Aorta (tissue), 5 donors: ENCODE measurements around the gene RNF215. TPM values are rescaled to one million over a fixed set of nuclear protein-coding genes. Genes with fewer than 3 reads are reported as not detected.
A peak's percentile ranks its signal among the peaks of the same experiment; 100 is the strongest.

ENCODE experiments used
- ATAC-seq: fragments of 200-7000 bp; cut with Tn5 transposase; one replicate; pipeline ENCODE4 v1.9.1; 2022; ENCODE audit warnings: moderate library complexity; ENCODE audit not compliant: low FRiP score
- DNase-seq, 2 donors: peaks; one replicate each; pipeline ENCODE4 v3.0.0-alpha.2; 2020
- H3K27ac ChIP-seq, 2 donors: one replicate each; pipeline ENCODE4 v1.5.1; 2013; ENCODE audit warnings: low read length in 2 of 2, mild to moderate bottlenecking in 2 of 2, moderate library complexity in 2 of 2, control low read depth in 1 of 2, inconsistent platforms in 1 of 2, low read depth in 1 of 2
- H3K27me3 ChIP-seq, 2 donors: one replicate each; pipeline ENCODE4 v1.6.1; 2013; ENCODE audit warnings: control low read depth in 1 of 2, low read length in 1 of 2, mild to moderate bottlenecking in 1 of 2, moderate library complexity in 1 of 2; ENCODE audit not compliant: insufficient read depth in 2 of 2, control insufficient read depth in 1 of 2
- H3K36me3 ChIP-seq, 2 donors: one replicate each; pipeline ENCODE4 v1.6.1; 2013; ENCODE audit warnings: control low read depth in 1 of 2, low read length in 1 of 2, mild to moderate bottlenecking in 1 of 2; ENCODE audit not compliant: insufficient read depth in 2 of 2, control insufficient read depth in 1 of 2
- H3K4me1 ChIP-seq, 2 donors: one replicate each; pipeline ENCODE4 v1.6.1; 2013; ENCODE audit warnings: low read length in 2 of 2, control low read depth in 1 of 2, mild to moderate bottlenecking in 1 of 2, moderate library complexity in 1 of 2; ENCODE audit not compliant: insufficient read depth in 2 of 2, control insufficient read depth in 1 of 2
- H3K4me3 ChIP-seq, 2 donors: one replicate each; pipeline ENCODE4 v1.5.1; 2013; ENCODE audit warnings: low read length in 2 of 2, control low read depth in 1 of 2, mild to moderate bottlenecking in 1 of 2
- H3K9me3 ChIP-seq: one replicate; pipeline ENCODE4 v1.6.1; 2013; ENCODE audit warnings: mild to moderate bottlenecking, low read length; ENCODE audit not compliant: control insufficient read depth
- WGBS, 2 donors: extraction: QIAGEN DNeasy Blood & Tissue Kit; methylation state at CpG; one replicate each; pipeline ENCODE4 v1.1.7; 2013; 5-methylcytosine and 5-hydroxymethylcytosine counted together
- intact Hi-C, 2 donors: fragments of 100-400 bp; cut with DNase I; formaldehyde crosslinking; loops; one replicate each; pipeline versions ENCODE4 v1.14.2 to v1.15.0; 2022
- polyA plus RNA-seq, 2 donors: library from polyadenylated mRNA; stranded (reverse); fragments of 200-250 nt; gene quantifications; one replicate each; pipeline ENCODE4 v1.2.3, GENCODE V29; 2013
- total RNA-seq, 2 donors: library from RNA; stranded (reverse); fragmentation: NEBNext Ultra II Directional; extraction: Animal tissue kit (Norgen Biotek cat#: 25700); gene quantifications; one replicate each; pipeline ENCODE4 v1.2.1, GENCODE V29; 2021
- donor health status: healthy with polysubstance abuse.
- donor health status: Bipolar disorder and iron deficiency.
- donor health status: DM: no; HTN: no; CAD: no.
- donor health status: DM: no; HTN: no; CAD: no.
- donor health status: DM: yes; HTN: yes; CAD: no.

The RNF215 gene
- total and polyA plus RNA-seq, 4 donors = 4.5 to 22.6 (median 18.3) TPM

DNA sequence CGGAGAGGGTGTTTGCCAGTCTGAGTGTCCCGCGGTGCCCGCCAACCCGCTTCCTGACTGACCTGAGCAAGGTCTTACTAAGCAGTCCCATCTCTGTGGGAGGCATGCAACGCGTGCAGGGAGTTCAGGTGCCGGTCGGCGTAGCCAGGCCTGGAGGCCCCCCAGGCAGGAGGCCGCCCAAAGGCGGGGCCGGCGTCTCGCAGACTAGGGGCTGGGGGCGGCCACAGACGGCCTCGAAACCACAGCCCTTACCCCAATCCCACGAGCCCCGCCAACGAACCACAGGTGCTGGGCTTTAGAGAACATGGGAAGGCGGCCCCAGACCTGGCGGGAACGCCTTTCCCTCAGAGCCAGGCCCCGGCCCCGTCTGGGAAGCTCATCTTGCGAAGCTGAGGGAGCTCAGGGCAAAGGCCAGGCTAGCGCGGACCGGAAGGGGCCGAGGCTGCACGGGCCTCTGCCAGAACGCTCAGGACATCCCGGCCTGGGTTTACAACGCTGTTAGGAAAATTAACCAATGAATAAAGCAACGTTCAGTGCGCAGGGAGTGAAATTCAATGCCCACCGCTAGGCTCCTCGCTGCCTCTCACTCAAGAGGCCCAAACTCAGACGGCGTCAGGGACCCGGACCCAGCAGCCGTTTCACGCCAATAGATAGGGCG, 36.2 kb upstream of the RNF215 start:
- WGBS, 2 donors = 0 to 1% methylated on average over 45 of the region's 45 CpGs
- no peaks in the 10 kb centered on the region for H3K27me3 ChIP-seq
- DNase-seq (peak; percentile 74 to 82), ATAC-seq (peak; percentile 77)
- H3K27ac ChIP-seq = peak overlapping the region; percentile 77 to 88
- intact Hi-C loops = loop anchor here in 1 of 2 donors (1.0 kb wide), 1 partner anchor 26 kb away; the partner anchor contains the start of gene SEC14L2
- H3K36me3 ChIP-seq = no peaks in the 10 kb centered on the region
- peak overlapping the region; percentile 14 to 38 for H3K4me3 ChIP-seq
- no peaks in the 10 kb centered on the region for H3K9me3 ChIP-seq
- peaks cover 0 to 3% of the 10 kb centered on the region in 2 donors for H3K4me1 ChIP-seq

DNA sequence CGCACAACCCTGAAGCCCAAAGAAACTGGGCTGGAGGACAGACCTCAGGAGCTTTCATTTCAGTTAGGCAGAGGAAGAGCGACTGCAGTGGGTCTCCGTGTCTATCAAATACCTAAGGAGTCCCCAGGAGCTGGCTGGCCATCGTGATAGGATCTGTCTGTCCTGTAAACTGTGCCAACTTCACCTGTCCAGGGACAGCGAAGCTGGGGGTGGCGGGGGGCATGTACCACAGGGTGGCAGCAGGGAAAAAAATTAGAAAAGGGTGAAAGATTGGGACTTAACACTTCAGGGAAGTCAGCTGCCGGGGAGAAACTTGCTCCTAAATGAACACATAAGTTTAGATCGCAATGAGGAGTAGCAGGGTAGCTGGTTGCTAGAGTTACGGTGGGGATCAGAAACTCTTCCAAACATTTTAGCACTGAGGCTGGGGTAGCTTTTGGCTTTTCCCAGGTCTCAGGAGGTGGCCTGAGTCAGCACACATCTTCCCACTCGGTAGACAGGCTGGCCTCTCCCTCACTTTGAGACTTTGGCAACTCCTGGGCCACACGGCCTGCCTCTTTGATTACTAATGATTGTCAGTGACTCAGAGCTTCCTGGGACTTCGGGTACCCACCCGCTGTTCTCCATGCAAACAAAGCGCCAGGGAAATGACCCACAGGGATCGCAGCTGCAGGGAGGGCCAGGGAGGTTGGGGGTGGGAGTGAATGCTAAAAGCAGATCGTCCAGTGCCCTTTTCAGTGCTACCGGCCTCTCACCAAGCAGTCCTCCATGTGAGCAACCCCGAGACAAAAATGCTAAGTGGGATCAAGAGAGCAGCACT, 35.5 kb upstream of the RNF215 start:
- ATAC-seq (peak; percentile 12), DNase-seq (peak; percentile 84 to 90)
- H3K27ac ChIP-seq = peak overlapping the region; percentile 80 to 88
- 27 to 28% methylated on average over 18 of the region's 18 CpGs for WGBS, 2 donors
- no peaks in the 10 kb centered on the region for H3K36me3 ChIP-seq
- intact Hi-C loops = loop anchor here in 1 of 2 donors (1.0 kb wide), 1 partner anchor 25 kb away; the partner anchor contains the start of gene SEC14L2
- H3K4me1 ChIP-seq = peaks cover 0 to 3% of the 10 kb centered on the region in 2 donors
- H3K9me3 ChIP-seq = no peaks in the 10 kb centered on the region
- H3K4me3 ChIP-seq = peak overlapping the region; percentile 14 to 38
- no peaks in the 10 kb centered on the region for H3K27me3 ChIP-seq

DNA sequence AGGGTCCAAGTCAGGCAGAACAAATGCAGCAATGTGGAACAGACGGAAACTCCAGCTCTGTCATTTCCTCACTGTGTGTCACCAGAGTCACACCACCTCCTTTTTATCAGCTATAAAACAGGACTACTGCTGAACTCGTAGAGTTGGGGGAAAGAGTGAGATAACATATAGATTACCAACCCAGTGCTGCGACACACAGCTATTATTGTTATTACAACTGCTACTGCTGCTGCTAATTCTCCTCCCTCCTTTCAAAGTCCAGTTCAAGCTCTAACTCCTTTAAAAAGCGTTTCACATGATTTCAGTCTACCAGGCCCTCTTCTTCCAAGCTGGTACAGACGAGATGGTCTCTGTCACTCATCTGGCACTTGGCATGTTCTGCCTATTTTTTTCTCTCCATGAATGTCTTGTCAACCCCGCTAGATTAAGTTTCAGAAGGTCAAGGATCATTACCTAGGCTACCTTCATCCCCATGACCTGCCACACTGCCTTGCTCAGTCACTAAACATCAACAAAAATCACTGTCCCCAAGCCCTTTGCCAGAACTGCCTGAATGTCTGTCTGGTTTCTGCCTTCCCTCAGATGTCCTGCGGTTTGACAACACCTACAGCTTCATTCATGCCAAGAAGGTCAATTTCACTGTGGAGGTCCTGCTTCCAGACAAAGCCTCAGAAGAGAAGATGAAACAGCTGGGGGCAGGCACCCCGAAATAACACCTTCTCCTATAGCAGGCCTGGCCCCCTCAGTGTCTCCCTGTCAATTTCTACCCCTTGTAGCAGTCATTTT, 34.7 kb upstream of the RNF215 start:
- H3K9me3 ChIP-seq = no peaks in the 10 kb centered on the region
- WGBS, 2 donors = 66 to 70% methylated on average over 8 of the region's 8 CpGs
- H3K36me3 ChIP-seq = no peaks in the 10 kb centered on the region
- H3K4me3 ChIP-seq = no peak overlapping the region
- peaks cover 0 to 3% of the 10 kb centered on the region in 2 donors for H3K4me1 ChIP-seq
- ATAC-seq (no peak), DNase-seq (no peak)
- peak overlapping the region; percentile 80 to 88 for H3K27ac ChIP-seq
- no peaks in the 10 kb centered on the region for H3K27me3 ChIP-seq
- intact Hi-C loops = no loop called here

DNA sequence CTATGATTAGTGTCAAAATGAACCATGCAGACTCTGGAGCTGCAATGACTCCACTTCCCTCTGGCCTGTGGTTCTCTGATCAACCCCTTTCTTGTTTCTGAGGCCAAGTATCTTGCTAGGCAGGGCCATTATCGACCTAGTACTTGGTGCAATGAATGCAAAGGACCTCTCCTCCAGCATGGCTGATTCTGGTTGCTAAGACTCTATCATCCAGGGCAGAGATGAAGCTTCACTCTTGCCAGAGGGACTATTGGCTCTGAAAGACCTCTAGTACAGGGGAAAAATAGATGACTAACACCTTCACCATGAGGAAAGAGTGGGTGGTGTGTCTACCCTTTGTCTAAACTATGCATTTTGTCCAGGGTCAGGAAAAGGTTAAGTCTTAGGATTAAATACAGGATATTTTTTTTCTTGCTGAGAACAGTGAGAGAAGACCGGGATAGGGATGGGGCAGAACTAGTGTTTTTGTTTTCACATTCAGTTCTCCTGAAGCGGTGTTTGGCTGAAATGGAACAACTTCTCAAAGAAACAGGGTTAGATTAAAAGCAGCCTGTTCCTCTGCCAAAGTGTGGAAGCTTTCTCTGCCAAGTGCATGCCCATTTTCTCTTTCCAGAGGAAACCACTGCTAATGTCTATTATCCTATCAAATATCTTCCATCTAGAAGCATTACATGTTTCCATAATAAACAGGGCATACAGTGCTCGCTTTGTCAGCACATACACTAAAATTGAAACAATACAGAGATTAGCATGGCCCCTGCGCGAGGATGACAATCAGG, 33.3 kb upstream of the RNF215 start:
- WGBS, 2 donors = 36 to 41% methylated on average over 6 of the region's 6 CpGs
- no peak overlapping the region for H3K27ac ChIP-seq
- ATAC-seq (no peak), DNase-seq (no peak)
- H3K4me3 ChIP-seq = no peak overlapping the region
- peaks cover 0 to 4% of the 10 kb centered on the region in 2 donors for H3K36me3 ChIP-seq
- H3K27me3 ChIP-seq = no peaks in the 10 kb centered on the region
- intact Hi-C loops = no loop called here
- no peaks in the 10 kb centered on the region for H3K9me3 ChIP-seq
- peaks cover 0 to 3% of the 10 kb centered on the region in 2 donors for H3K4me1 ChIP-seq

DNA sequence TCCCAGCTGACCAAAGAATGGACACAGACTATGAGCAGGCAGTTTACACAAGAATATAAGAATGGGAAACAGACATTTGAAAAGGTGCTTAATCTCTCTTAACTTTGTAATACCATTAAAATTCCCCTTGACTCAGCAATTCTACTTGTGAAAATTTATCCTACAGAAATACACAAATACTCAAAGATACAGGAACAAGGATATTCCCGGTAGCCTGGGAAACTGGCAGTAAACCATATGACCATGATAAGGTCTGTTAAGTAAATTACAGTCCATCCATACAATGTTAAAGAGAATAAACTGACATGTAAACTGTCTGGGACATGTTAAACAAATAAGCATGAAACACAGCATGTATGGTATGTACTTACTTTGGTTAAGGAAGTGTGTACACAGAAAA, 29.6 kb upstream of the RNF215 start:
- Histone ChIP-seq H3K36me3 (peaks cover 0 to 4% of the 10 kb centered on the region in 2 donors), H3K4me1 (peaks cover 0 to 3% of the 10 kb centered on the region in 2 donors), H3K27ac (no peak overlapping the region), H3K4me3 (no peak overlapping the region), H3K27me3 (no peaks in the 10 kb centered on the region), H3K9me3 (no peaks in the 10 kb centered on the region)
- ATAC-seq = no peak
- intact Hi-C loops = no loop called here
- DNase-seq = no peak
- WGBS, 2 donors = 76% methylated on average over 1 of the region's 1 CpG

DNA sequence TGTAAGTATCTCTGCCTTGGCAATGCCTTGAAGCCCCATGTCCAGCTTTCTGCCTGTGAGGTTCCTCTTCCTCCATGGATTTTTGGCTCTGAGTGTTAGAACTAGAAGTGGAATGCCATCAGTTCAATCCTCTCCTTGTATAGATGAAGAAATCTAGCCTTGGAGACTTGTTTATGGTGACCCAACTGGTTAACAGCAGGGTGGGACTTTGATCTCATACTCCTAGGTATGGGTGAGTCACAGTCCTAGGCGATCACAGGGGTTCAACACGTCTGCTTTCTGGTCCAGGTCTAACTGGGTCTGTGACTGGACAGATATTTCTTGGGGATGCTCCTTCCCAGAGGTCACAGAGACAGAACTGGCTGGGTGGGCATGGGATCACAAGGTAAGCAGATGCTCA, 29.2 kb upstream of the RNF215 start:
- Histone ChIP-seq H3K4me3 (no peak overlapping the region), H3K36me3 (peaks cover 0 to 4% of the 10 kb centered on the region in 2 donors), H3K27me3 (no peaks in the 10 kb centered on the region), H3K4me1 (peaks cover 0 to 3% of the 10 kb centered on the region in 2 donors), H3K9me3 (no peaks in the 10 kb centered on the region), H3K27ac (no peak overlapping the region)
- ATAC-seq = no peak
- DNase-seq = no peak
- 72 to 75% methylated on average over 2 of the region's 2 CpGs for WGBS, 2 donors
- intact Hi-C loops = no loop called here

DNA sequence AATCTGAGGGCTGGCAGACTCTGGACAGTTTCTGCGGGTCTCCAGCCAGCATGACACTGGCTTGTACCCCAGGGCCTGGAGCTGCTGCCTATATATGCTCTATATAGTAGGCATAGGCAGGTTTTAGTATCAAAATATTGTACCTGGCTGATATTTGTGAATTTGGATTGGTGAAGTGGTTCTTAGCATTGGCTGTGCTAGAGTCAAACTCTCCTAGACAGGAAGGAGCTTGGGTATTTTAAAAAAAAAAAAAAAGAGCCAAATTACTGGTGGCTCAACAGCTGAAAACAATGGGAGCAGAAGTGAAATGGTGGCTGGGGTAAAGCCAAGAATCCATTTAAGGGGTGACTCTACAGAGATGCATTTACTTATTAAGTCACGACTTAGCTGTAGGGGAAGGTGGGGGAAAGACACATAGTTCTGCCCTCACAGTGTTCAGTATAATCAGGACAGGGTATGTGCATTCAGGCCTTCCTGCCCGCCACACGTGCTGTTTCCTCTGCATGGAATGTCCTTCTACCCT, 27.4 kb upstream of the RNF215 start:
- H3K4me1 ChIP-seq = no peaks in the 10 kb centered on the region
- DNase-seq = no peak
- H3K27me3 ChIP-seq = no peaks in the 10 kb centered on the region
- intact Hi-C loops = no loop called here
- no peak overlapping the region for H3K4me3 ChIP-seq
- WGBS, 2 donors = 89 to 90% methylated on average over 4 of the region's 4 CpGs
- no peaks in the 10 kb centered on the region for H3K9me3 ChIP-seq
- H3K27ac ChIP-seq = no peak overlapping the region
- ATAC-seq = no peak
- peaks cover 0 to 4% of the 10 kb centered on the region in 2 donors for H3K36me3 ChIP-seq
